ENCODE measurements around the gene BEND5. TPM values are rescaled to one million over a fixed set of nuclear protein-coding genes. Genes with fewer than 3 reads are reported as not detected.

The BEND5 gene
- total and polyA plus RNA-seq, 2 of the 8 experiments (the other 6 are each of a cell fraction or from before 2014, with no cell fraction given), result 3.8 to 7.5 TPM

DNA sequence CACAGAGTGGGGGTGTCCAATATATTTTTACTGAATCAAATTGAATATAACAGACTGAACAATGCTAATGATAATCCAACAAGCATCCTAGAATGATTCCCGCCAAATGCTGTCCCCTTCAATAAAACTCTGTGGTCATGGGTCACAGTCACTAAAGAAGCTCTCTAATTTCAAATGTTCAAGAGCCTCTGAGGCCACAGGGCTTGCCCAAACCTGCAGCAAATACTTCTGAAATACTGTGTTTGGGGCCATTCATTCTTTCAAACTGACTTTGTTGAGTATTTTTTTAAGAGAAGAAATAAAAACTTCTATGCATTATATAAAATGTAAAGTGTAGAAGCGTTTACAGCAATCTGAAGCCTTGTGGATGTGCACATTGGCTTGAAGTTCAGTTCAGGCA, 7.6 kb upstream of the BEND5 start (continued):
- no peak for TF ChIP-seq HDAC2 (IDR thresholded peaks at IDR 0.05; ENCODE audit: borderline replicate concordance in 1 of 2, low read depth in 2 of 2, low read length in 2 of 2)
- no peak for TF ChIP-seq JUN (IDR thresholded peaks at IDR 0.05; ENCODE audit: low read depth, low read length)
- TF ChIP-seq BCL11A (IDR thresholded peaks at IDR 0.05; ENCODE audit: low read depth in 2 of 2, low read length in 2 of 2), result no peak
- TF ChIP-seq GABPA (IDR thresholded peaks at IDR 0.05; ENCODE audit: borderline replicate concordance, insufficient read depth, low read length), result no peak

All from H1 (cell line).